GM12891 (cell line): ENCODE results near the gene GNA14.

Experiments used
- POLR2A ChIP-seq: IDR thresholded peaks from 2 replicates; pipeline ENCODE4 v1.6.1; 2011; ENCODE audit warnings: low read depth, low read length, control low read depth
- POLR2AphosphoS5 ChIP-seq: IDR thresholded peaks from 2 replicates; pipeline ENCODE4 v1.6.1; 2011; ENCODE audit warnings: low read depth, low read length, control low read depth
- TAF1 ChIP-seq: IDR thresholded peaks from 2 replicates; pipeline ENCODE4 v1.6.1; 2011; ENCODE audit warnings: low read depth, low read length, control low read depth

DNA sequence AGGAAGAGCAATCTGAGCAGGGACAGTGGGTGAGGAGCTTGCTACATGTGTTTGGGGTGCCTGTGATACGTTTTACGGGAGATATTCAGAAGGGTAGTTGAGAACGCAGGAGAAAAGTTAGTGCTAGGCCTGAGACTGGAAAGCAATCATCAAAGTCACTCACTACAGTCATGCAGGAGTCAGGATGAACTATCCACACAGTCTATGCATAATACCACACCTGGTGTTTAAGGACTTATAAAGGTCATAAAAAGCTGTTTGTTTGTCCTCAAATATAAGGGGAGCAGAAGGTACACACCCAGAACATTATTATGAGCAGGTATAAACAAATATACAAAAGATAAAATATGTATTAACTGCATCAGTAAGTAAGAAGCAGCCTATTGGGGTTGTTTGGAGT is 176.6 kb downstream of the GNA14 start:
- TF ChIP-seq POLR2AphosphoS5 (no peak), POLR2A (no peak), TAF1 (no peak)
